Peyer's patch (tissue), 4 donors: ENCODE measurements around the gene SUSD1. TPM values are rescaled to one million over a fixed set of nuclear protein-coding genes. Genes with fewer than 3 reads are reported as not detected.

Experiments
- DNase-seq, 3 donors: peaks; one replicate each; pipeline ENCODE4 v3.0.0-alpha.2; 2017 to 2019
- H3K27ac ChIP-seq, 4 donors: fragments of 200-600 bp; sonication (generic); one replicate each; pipeline ENCODE4 v1.5.1; 2016 to 2019
- H3K27me3 ChIP-seq, 2 donors: fragments of 200-600 bp; sonication (generic); one replicate each; pipeline ENCODE4 v1.5.1; 2019
- H3K36me3 ChIP-seq, 3 donors: fragments of 200-600 bp; sonication (generic); one replicate each; pipeline ENCODE4 v1.5.1; 2016 to 2019
- H3K4me1 ChIP-seq, 4 donors: fragments of 200-600 bp; sonication (generic); one replicate each; pipeline ENCODE4 v1.5.1; 2016 to 2019
- H3K4me3 ChIP-seq, 4 donors: fragments of 200-600 bp; sonication (generic); 1 replicate in 3 of 4; 2 replicates in 1 of 4; pipeline ENCODE4 v1.5.1; 2016 to 2019; ENCODE audit warnings: mild to moderate bottlenecking in 1 of 4
- H3K9me3 ChIP-seq, 4 donors: fragments of 200-600 bp; sonication (generic); one replicate each; pipeline ENCODE4 v1.5.1; 2016 to 2019; ENCODE audit warnings: mild to moderate bottlenecking in 1 of 4
- POLR2A ChIP-seq, 2 donors: fragments of 450-650 bp; IDR thresholded peaks; one replicate each; pipeline ENCODE4 v1.5.1; 2017; ENCODE audit warnings: antibody characterized with exemption in 2 of 2, mild to moderate bottlenecking in 2 of 2, moderate library complexity in 2 of 2
- total RNA-seq, 4 donors: library from RNA; depleted of rRNA; stranded (reverse); fragments of >200 nt; gene quantifications; one replicate each; pipeline ENCODE4 v1.1.0, GENCODE V29; 2016
- TF ChIP-seq, protein P1 (sequence below), 6 experiments: fragments of 450-650 bp in 4 of 6; fragments of 200-600 bp in 2 of 6; sonication (generic) in 1 of 6; IDR thresholded peaks; one replicate each; pipeline ENCODE4 v1.5.1; 2017 to 2019; ENCODE audit warnings: antibody characterized with exemption in 6 of 6, mild to moderate bottlenecking in 3 of 6, moderate library complexity in 1 of 6

Gene SUSD1
- total RNA-seq, 4 donors from 2014 or later, result 10.6 to 28.9 (median 21.3) TPM

DNA sequence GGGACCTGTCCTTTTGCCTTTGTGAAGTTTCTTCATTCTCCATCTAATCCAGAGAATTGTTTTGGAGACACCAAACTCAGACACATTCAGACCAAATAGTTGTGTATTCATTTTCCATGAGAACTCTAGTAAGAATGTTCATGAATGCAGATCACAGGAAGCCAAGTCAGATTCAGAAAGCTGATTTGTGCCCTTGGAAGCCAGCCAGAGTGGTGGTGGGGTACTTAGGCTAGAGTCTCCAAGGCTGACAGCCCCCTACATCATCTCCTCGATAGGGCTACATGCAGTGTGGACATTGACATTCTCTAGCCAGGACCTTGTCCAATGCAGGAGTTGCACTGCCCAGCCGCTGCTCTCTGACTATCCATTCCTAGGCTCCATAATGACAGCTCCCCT, 140.9 kb downstream of the SUSD1 start:
- Histone ChIP-seq H3K9me3 (no peaks in the 10 kb centered on the region), H3K27ac (peak overlapping the region in 1 of 4 donors; percentile 14), H3K4me3 (no peak overlapping the region), H3K36me3 (no peaks in the 10 kb centered on the region), H3K27me3 (no peaks in the 10 kb centered on the region), H3K4me1 (peaks cover 0 to 10% (median 5%) of the 10 kb centered on the region in 4 donors)
- no peak for DNase-seq
- TF ChIP-seq, protein P1, sequence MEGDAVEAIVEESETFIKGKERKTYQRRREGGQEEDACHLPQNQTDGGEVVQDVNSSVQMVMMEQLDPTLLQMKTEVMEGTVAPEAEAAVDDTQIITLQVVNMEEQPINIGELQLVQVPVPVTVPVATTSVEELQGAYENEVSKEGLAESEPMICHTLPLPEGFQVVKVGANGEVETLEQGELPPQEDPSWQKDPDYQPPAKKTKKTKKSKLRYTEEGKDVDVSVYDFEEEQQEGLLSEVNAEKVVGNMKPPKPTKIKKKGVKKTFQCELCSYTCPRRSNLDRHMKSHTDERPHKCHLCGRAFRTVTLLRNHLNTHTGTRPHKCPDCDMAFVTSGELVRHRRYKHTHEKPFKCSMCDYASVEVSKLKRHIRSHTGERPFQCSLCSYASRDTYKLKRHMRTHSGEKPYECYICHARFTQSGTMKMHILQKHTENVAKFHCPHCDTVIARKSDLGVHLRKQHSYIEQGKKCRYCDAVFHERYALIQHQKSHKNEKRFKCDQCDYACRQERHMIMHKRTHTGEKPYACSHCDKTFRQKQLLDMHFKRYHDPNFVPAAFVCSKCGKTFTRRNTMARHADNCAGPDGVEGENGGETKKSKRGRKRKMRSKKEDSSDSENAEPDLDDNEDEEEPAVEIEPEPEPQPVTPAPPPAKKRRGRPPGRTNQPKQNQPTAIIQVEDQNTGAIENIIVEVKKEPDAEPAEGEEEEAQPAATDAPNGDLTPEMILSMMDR (IDR thresholded peaks at IDR 0.05), result no peak

- Histone ChIP-seq H3K36me3 (no peaks in the 10 kb centered on the region), H3K27me3 (no peaks in the 10 kb centered on the region), H3K4me1 (peaks cover 0 to 14% (median 5%) of the 10 kb centered on the region in 4 donors), H3K27ac (peak overlapping the region in 1 of 4 donors; percentile 39), H3K9me3 (no peaks in the 10 kb centered on the region), H3K4me3 (no peak overlapping the region)
- TF ChIP-seq POLR2A (IDR thresholded peaks at IDR 0.05), result no peak
- TF ChIP-seq, protein P1 (IDR thresholded peaks at IDR 0.05), result no peak
- no peak for DNase-seq
Observed at GRCh38 chr9:112033237-112034215, 141.6 kb downstream of the SUSD1 start.

DNA sequence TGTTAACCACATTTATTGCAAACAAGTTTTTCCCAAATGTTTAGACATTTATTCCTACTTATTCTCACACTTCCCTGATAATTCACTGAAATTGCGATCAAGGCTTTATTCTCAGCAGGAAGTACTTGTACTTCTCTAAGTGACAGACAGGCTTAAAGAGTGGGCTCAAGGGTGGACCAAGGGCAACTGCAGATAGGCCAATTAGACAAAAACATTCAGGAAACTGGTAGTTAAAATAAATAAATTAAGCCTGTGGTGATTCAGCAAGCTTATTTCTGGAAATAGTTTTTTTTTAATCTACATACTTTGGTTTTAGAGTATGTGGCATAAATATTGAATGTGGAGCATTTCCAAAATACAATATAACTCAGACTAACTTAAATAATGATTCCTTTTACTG, 142.4 kb downstream of the SUSD1 start:
- no peak overlapping the region for H3K4me3 ChIP-seq
- peak overlapping the region in 1 of 4 donors; percentile 11 for H3K27ac ChIP-seq
- DNase-seq, result no peak
- H3K36me3 ChIP-seq, result no peaks in the 10 kb centered on the region
- no peaks in the 10 kb centered on the region for H3K9me3 ChIP-seq
- no peaks in the 10 kb centered on the region for H3K27me3 ChIP-seq
- H3K4me1 ChIP-seq, result peaks cover 0 to 14% (median 5%) of the 10 kb centered on the region in 4 donors
- TF ChIP-seq, protein P1 (IDR thresholded peaks at IDR 0.05), result no peak
- TF ChIP-seq POLR2A (IDR thresholded peaks at IDR 0.05), result no peak

DNA sequence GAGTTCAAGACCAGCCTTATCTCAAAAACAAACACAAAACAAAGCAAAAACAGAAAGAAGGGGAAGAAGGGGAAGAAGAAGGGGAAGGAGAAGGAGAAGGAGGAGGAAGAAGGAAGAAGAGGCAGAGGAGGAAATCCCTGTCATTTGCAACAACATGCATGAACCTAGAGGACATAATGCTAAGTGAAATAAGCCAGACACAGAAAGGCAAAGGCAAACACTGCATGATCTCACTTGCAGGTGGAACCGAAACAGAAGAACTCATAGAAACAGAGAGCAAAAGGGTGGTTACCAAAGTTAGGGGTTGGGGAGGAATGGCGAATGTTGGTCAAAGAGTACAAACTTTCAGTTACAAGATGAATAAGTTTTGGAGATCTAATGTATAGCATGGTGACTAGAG, 143.1 kb downstream of the SUSD1 start:
- H3K4me1 ChIP-seq, result peaks cover 0 to 14% (median 5%) of the 10 kb centered on the region in 4 donors
- H3K36me3 ChIP-seq, result no peaks in the 10 kb centered on the region
- peak overlapping the region in 2 of 4 donors; percentile 1 to 66 for H3K27ac ChIP-seq
- no peak for DNase-seq
- H3K9me3 ChIP-seq, result no peaks in the 10 kb centered on the region
- H3K27me3 ChIP-seq, result no peaks in the 10 kb centered on the region
- H3K4me3 ChIP-seq, result no peak overlapping the region
- no peak for TF ChIP-seq POLR2A (IDR thresholded peaks at IDR 0.05)
- TF ChIP-seq, protein P1 (IDR thresholded peaks at IDR 0.05), result no peak

DNA sequence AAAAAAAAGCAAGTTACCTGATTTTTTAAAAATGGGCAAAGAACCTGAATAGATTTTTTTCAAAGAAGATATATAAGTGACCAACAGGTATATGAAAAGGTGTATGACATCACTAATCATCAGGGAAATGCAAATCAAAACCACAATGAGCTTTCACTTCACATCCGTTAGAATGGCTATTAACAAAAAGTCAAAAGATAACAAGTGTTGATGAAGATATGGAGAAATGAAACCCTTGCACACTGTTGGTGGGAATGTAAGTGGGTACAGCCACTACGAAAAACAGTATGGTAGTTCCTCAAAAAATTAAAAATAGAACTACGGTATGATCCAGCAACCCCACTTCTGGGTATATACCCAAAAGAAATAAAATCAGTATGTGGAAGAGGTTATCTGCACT, 143.7 kb downstream of the SUSD1 start:
- DNase-seq, result no peak
- Histone ChIP-seq H3K36me3 (no peaks in the 10 kb centered on the region), H3K4me3 (no peak overlapping the region), H3K27me3 (no peaks in the 10 kb centered on the region), H3K27ac (peak overlapping the region in 2 of 4 donors; percentile 1 to 66), H3K9me3 (no peaks in the 10 kb centered on the region), H3K4me1 (peaks cover 0 to 14% (median 5%) of the 10 kb centered on the region in 4 donors)
- TF ChIP-seq, protein P1 (IDR thresholded peaks at IDR 0.05), result no peak
- TF ChIP-seq POLR2A (IDR thresholded peaks at IDR 0.05), result no peak
